Mesendoderm (in vitro differentiated cells): ENCODE results near the gene BCL2L11.
A peak's percentile ranks its signal among the peaks of the same experiment; 100 is the strongest.

Experiments
- DNase-seq: peaks from one replicate; pipeline ENCODE4 v3.0.0; 2013
- H2AK5ac ChIP-seq: 2 replicates; pipeline ENCODE4 v1.6.1; 2013; ENCODE audit warnings: low read length, inconsistent platforms
- H2BK120ac ChIP-seq: 2 replicates; pipeline ENCODE4 v1.6.1; 2013; ENCODE audit warnings: low read depth, mild to moderate bottlenecking, low read length, moderate library complexity, mixed read lengths
- H2BK15ac ChIP-seq: replicated peaks from 2 replicates; pipeline ENCODE4 v1.6.1; 2013; ENCODE audit warnings: low read depth, mild to moderate bottlenecking, moderate library complexity
- H2BK5ac ChIP-seq: 2 replicates; pipeline ENCODE4 v1.6.1; 2013; ENCODE audit warnings: low read length, inconsistent platforms
- H3K18ac ChIP-seq: 2 replicates; pipeline ENCODE4 v1.6.1; 2013; ENCODE audit warnings: mild to moderate bottlenecking, low read length, mixed read lengths
- H3K23ac ChIP-seq: one replicate; pipeline ENCODE4 v1.6.1; 2013; ENCODE audit warnings: low read length
- H3K27ac ChIP-seq: 2 replicates; pipeline ENCODE4 v1.5.1; 2013; ENCODE audit warnings: low read depth, mild to moderate bottlenecking, inconsistent platforms, low read length, moderate library complexity
- H3K27me3 ChIP-seq: 2 replicates; pipeline ENCODE4 v1.6.1; 2013; ENCODE audit warnings: low read length, control low read depth, mild to moderate bottlenecking, inconsistent platforms; ENCODE audit not compliant: insufficient read depth, poor library complexity
- H3K36me3 ChIP-seq: 2 replicates; pipeline ENCODE4 v1.6.1; 2013; ENCODE audit warnings: low read length, inconsistent platforms; ENCODE audit not compliant: control insufficient read depth, insufficient read depth
- H3K4ac ChIP-seq: one replicate; pipeline ENCODE4 v1.6.1; 2013; ENCODE audit warnings: low read depth, mild to moderate bottlenecking, low read length, moderate library complexity
- H3K4me1 ChIP-seq: 2 replicates; pipeline ENCODE4 v1.6.1; 2013; ENCODE audit warnings: low read depth, low read length, inconsistent platforms; ENCODE audit not compliant: control insufficient read depth
- H3K4me2 ChIP-seq: 2 replicates; pipeline ENCODE4 v1.6.1; 2013; ENCODE audit warnings: low read length
- H3K4me3 ChIP-seq: 2 replicates; pipeline ENCODE4 v1.5.1; 2013; ENCODE audit warnings: mild to moderate bottlenecking, low read length
- H3K56ac ChIP-seq: one replicate; pipeline ENCODE4 v1.6.1; 2013; ENCODE audit warnings: low read length
- H3K79me1 ChIP-seq: 2 replicates; pipeline ENCODE4 v1.6.1; 2013; ENCODE audit warnings: low read length, inconsistent platforms
- H3K79me2 ChIP-seq: 2 replicates; pipeline ENCODE4 v1.6.1; 2013; ENCODE audit warnings: mild to moderate bottlenecking, low read length; ENCODE audit not compliant: control insufficient read depth, insufficient read depth
- H3K9ac ChIP-seq: 2 replicates; pipeline ENCODE4 v1.6.1; 2013; ENCODE audit warnings: low read length, inconsistent platforms
- H4K5ac ChIP-seq: one replicate; pipeline ENCODE4 v1.6.1; 2013; ENCODE audit warnings: low read length
- H4K8ac ChIP-seq: one replicate; pipeline ENCODE4 v1.6.1; 2013; ENCODE audit warnings: low read depth, mild to moderate bottlenecking, control low read depth, low read length, moderate library complexity
- WGBS: extraction: QIAGEN DNeasy Blood & Tissue Kit; methylation state at CpG from one replicate; pipeline ENCODE4 v1.1.7; 2013; ENCODE audit warnings: low lambda C conversion rate, missing lambda C conversion rate; ENCODE audit not compliant: insufficient coverage; ENCODE audit errors: extremely low coverage; 5-methylcytosine and 5-hydroxymethylcytosine counted together

Gene BCL2L11

GRCh38 chr2:111116011-111116746 is 4.5 kb upstream of the BCL2L11 start:
- Histone ChIP-seq H2BK5ac (no peak overlapping the region), H3K4ac (no peak overlapping the region), H3K27me3 (peaks cover 24% of the 10 kb centered on the region), H3K36me3 (no peaks in the 10 kb centered on the region), H4K5ac (no peak overlapping the region), H3K79me2 (no peaks in the 10 kb centered on the region), H3K23ac (no peak overlapping the region), H2BK15ac (no peak overlapping the region), H2AK5ac (no peak overlapping the region), H3K4me1 (no peaks in the 10 kb centered on the region), H3K9ac (no peak overlapping the region), H4K8ac (no peak overlapping the region), H3K56ac (no peak overlapping the region), H3K4me3 (no peak overlapping the region), H3K27ac (no peak overlapping the region), H3K18ac (no peak overlapping the region), H3K4me2 (no peak overlapping the region), H3K79me1 (no peaks in the 10 kb centered on the region), H2BK120ac (no peak overlapping the region)
- DNase-seq: no peak
- WGBS: no CpG with 5 or more reads among the region's 7 CpGs

GRCh38 chr2:111116843-111117597 is 3.7 kb upstream of the BCL2L11 start:
- WGBS: no CpG with 5 or more reads among the region's 30 CpGs
- H3K4me1 ChIP-seq: peaks cover 1% of the 10 kb centered on the region
- peak; percentile 94 for DNase-seq

GRCh38 chr2:111117598-111118480 is 2.9 kb upstream of the BCL2L11 start:
- WGBS: no CpG with 5 or more reads among the region's 64 CpGs
- Histone ChIP-seq H3K4me2 (peak overlapping the region; percentile 10), H3K4me1 (peaks cover 2% of the 10 kb centered on the region), H3K27ac (no peak overlapping the region), H4K5ac (no peak overlapping the region), H3K18ac (no peak overlapping the region), H2BK120ac (no peak overlapping the region), H3K4ac (no peak overlapping the region), H3K9ac (peak overlapping the region; percentile 45), H2BK5ac (no peak overlapping the region), H3K4me3 (no peak overlapping the region), H3K79me2 (no peaks in the 10 kb centered on the region), H3K23ac (peak overlapping the region; percentile 20), H3K79me1 (peaks cover 3% of the 10 kb centered on the region), H2AK5ac (no peak overlapping the region), H3K36me3 (no peaks in the 10 kb centered on the region), H3K27me3 (peaks cover 24% of the 10 kb centered on the region), H3K56ac (peak overlapping the region; percentile 70), H2BK15ac (no peak overlapping the region), H4K8ac (no peak overlapping the region)
- DNase-seq: peak; percentile 39

More at GRCh38 chr2:111116843-111117597, 3.7 kb upstream of the BCL2L11 start:
- no peak overlapping the region for H3K4ac ChIP-seq
- H2BK5ac ChIP-seq: no peak overlapping the region
- H4K8ac ChIP-seq: no peak overlapping the region
- peak overlapping the region; percentile 45 for H3K9ac ChIP-seq
- no peak overlapping the region for H2AK5ac ChIP-seq
- no peak overlapping the region for H3K4me3 ChIP-seq
- H3K27me3 ChIP-seq: peaks cover 24% of the 10 kb centered on the region
- H3K18ac ChIP-seq: no peak overlapping the region
- H3K23ac ChIP-seq: no peak overlapping the region
- peak overlapping the region; percentile 10 for H3K4me2 ChIP-seq
- H3K79me1 ChIP-seq: peaks cover 3% of the 10 kb centered on the region
- H2BK15ac ChIP-seq: no peak overlapping the region
- no peaks in the 10 kb centered on the region for H3K79me2 ChIP-seq
- peak overlapping the region; percentile 25 for H3K56ac ChIP-seq
- H2BK120ac ChIP-seq: no peak overlapping the region
- H3K27ac ChIP-seq: no peak overlapping the region
- no peaks in the 10 kb centered on the region for H3K36me3 ChIP-seq
- H4K5ac ChIP-seq: no peak overlapping the region

- Histone ChIP-seq H3K4me2 (peak overlapping the region; percentile 10), H3K23ac (peak overlapping the region; percentile 51), H3K18ac (no peak overlapping the region), H3K79me1 (peaks cover 3% of the 10 kb centered on the region), H2BK15ac (no peak overlapping the region), H3K4ac (no peak overlapping the region), H2BK5ac (no peak overlapping the region), H3K56ac (peak overlapping the region; percentile 70), H2BK120ac (no peak overlapping the region), H3K4me1 (peaks cover 2% of the 10 kb centered on the region), H3K36me3 (no peaks in the 10 kb centered on the region), H3K27me3 (peaks cover 24% of the 10 kb centered on the region), H3K4me3 (no peak overlapping the region), H3K9ac (peak overlapping the region; percentile 48), H3K79me2 (no peaks in the 10 kb centered on the region), H4K5ac (no peak overlapping the region), H2AK5ac (no peak overlapping the region), H3K27ac (no peak overlapping the region), H4K8ac (no peak overlapping the region)
- no CpG with 5 or more reads among the region's 33 CpGs for WGBS
- peak; percentile 30 for DNase-seq
Measured at GRCh38 chr2:111118481-111118980, 2.2 kb upstream of the BCL2L11 start.

- H3K4me2 ChIP-seq: peak overlapping the region; percentile 10
- peak; percentile 28 for DNase-seq
- H2AK5ac ChIP-seq: no peak overlapping the region
- H3K18ac ChIP-seq: no peak overlapping the region
- peaks cover 3% of the 10 kb centered on the region for H3K79me1 ChIP-seq
- no peak overlapping the region for H2BK15ac ChIP-seq
- H3K56ac ChIP-seq: peak overlapping the region; percentile 70
- no peak overlapping the region for H4K8ac ChIP-seq
- no peak overlapping the region for H2BK5ac ChIP-seq
- peaks cover 2% of the 10 kb centered on the region for H3K4me1 ChIP-seq
- H3K9ac ChIP-seq: peak overlapping the region; percentile 48
- H3K23ac ChIP-seq: no peak overlapping the region
- no peak overlapping the region for H3K4ac ChIP-seq
- H4K5ac ChIP-seq: no peak overlapping the region
- no CpG with 5 or more reads among the region's 76 CpGs for WGBS
- H3K36me3 ChIP-seq: no peaks in the 10 kb centered on the region
- H3K79me2 ChIP-seq: peaks cover 1% of the 10 kb centered on the region
- peaks cover 24% of the 10 kb centered on the region for H3K27me3 ChIP-seq
- H3K27ac ChIP-seq: no peak overlapping the region
- no peak overlapping the region for H2BK120ac ChIP-seq
- no peak overlapping the region for H3K4me3 ChIP-seq
Measured at GRCh38 chr2:111118981-111119821, 1.5 kb upstream of the BCL2L11 start.
